Measurements from ENCODE around the gene DDRGK1.

Gene DDRGK1

GRCh38 chr20:3231116-3231515, 26.6 kb upstream of the DDRGK1 start:
- TF ChIP-seq CTCF (IDR thresholded peaks at IDR 0.05; ENCODE audit: low read depth, low read length) = no peak
- DNase-seq (ENCODE audit: low read depth, low spot score) = no peak
- in situ Hi-C loops (cut with HindIII; ENCODE audit: low sequenced_read_pairs) = no loop called here
- no peak overlapping the region for H3K4me3 ChIP-seq (ENCODE audit: low read depth, low read length)

DNA sequence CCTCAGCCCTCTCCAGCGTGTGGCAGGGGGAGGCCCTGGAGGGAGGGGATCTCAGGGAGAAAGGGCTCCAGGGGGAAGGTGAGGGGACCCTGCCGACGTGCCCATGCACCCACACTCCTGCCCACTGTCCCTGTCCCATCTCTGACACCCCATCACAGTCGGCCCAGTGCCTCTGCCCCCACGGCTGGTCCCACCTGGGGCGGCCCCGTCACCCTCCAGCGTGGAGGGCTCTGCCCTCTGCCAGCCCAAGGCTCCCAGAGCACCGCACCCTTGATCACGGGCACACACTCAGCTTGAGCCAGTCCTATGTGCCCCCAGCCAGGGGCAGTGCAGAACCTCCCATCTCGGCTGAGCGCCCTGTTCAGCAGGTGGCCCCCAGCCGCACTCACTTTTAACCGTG, 25.3 kb upstream of the DDRGK1 start:
- in situ Hi-C loops (cut with HindIII; ENCODE audit: low sequenced_read_pairs) = no loop called here
- no peak for TF ChIP-seq CTCF (IDR thresholded peaks at IDR 0.05; ENCODE audit: low read depth, low read length)
- H3K4me3 ChIP-seq (ENCODE audit: low read depth, low read length) = no peak overlapping the region
- DNase-seq (ENCODE audit: low read depth, low spot score) = no peak

- no peak overlapping the region for H3K4me3 ChIP-seq (ENCODE audit: low read depth, low read length)
- TF ChIP-seq CTCF (IDR thresholded peaks at IDR 0.05; ENCODE audit: low read depth, low read length) = no peak
- DNase-seq (ENCODE audit: low read depth, low spot score) = no peak
- in situ Hi-C loops (cut with HindIII; ENCODE audit: low sequenced_read_pairs) = no loop called here
Measured at GRCh38 chr20:3229158-3229557, 24.7 kb upstream of the DDRGK1 start.

DNA sequence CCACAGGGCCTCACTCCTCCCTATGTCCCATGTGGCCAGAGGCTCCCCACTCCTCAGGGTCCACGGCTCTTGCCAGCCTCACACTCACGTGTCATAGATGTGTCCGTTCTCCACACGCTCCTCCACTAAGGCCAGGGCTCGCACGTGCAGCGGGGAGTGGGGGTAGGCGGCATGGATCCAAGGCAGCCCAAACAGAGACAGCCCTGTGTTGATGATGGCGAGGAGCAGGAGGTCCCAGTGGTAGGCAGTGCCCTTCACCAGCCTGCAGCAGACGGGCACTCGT, 24.2 kb upstream of the DDRGK1 start:
- no peak for TF ChIP-seq CTCF (IDR thresholded peaks at IDR 0.05; ENCODE audit: low read depth, low read length)
- no peak overlapping the region for H3K4me3 ChIP-seq (ENCODE audit: low read depth, low read length)
- DNase-seq (ENCODE audit: low read depth, low spot score) = no peak
- in situ Hi-C loops (cut with HindIII; ENCODE audit: low sequenced_read_pairs) = no loop called here

DNA sequence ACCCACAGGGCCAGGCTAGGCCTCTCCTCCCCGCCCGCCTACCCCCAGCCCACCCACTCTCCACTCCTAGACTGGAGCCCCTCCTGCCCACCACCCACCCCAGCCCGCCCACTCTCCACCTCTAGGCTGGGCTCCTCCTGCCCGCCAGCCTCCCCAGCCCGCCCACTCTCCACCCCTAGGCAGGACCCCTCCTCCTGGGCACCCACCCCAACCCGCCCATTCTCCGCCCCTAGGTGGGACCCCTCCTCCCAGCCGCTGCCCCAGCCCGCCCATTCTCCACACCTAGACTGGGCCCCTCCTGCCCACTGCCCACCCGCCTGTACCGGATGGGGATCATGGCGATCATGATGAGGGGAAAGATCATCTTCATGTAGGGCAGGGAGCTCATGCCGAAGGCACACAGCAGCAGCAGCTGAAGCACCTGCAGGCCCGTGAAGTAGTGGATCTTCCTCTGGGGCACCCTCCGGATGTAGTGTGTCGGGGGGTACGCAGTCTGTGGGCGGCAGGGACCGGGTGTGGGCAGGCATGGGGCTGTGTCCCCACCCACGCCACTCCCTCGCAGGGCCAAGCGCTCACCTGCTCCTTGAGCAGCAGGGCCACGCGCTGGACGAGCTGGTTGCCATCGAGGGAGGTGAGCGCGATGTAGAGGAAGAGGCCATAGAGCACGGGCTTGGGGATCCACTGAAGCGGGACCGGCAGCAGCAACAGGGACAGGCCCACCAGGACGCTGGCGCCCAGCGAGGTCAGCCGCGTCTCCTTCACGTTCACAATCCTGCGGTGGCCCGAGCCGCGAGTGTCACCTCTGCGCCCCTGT, 23.7 kb upstream of the DDRGK1 start:
- no peak for TF ChIP-seq CTCF (IDR thresholded peaks at IDR 0.05; ENCODE audit: low read depth, low read length)
- in situ Hi-C loops (cut with HindIII; ENCODE audit: low sequenced_read_pairs) = no loop called here

DNA sequence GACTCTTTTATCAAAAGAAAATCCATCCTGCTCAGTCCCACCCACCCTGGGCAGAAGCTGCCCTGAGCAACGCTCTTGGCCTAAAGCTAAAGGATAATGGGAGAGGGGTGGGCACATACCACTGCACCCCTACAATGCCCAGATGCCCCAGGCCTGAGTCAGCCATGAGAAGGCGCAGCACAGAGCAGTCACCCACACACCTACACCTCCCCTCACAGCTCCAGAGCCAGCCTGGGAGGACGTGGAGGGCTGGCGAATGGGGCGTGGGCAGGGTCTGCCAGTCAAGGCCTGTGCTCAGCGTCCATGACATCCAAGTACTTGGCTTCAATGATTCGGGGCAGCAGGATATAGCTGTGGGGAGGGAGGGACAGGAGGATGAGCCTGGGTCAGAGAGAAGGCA, 23.0 kb upstream of the DDRGK1 start:
- TF ChIP-seq CTCF (IDR thresholded peaks at IDR 0.05; ENCODE audit: low read depth, low read length) = no peak
- no peak for DNase-seq (ENCODE audit: low read depth, low spot score)
- in situ Hi-C loops (cut with HindIII; ENCODE audit: low sequenced_read_pairs) = no loop called here
- no peak overlapping the region for H3K4me3 ChIP-seq (ENCODE audit: low read depth, low read length)

More for the DNA sequence above, 23.7 kb upstream of the DDRGK1 start:
- no peak overlapping the region for H3K4me3 ChIP-seq (ENCODE audit: low read depth, low read length)
- DNase-seq (ENCODE audit: low read depth, low spot score) = no peak
